Hematopoietic multipotent progenitor cell treated with erythropoietin and hydrocortisone succinate and interleukin-3 and kit ligand, for 17 days (in vitro differentiated cells): Measurements from ENCODE around the gene THSD7A.

ENCODE experiments used
- DNase-seq: peaks from one replicate; pipeline ENCODE4 v3.0.0-alpha.2; 2015; ENCODE audit warnings: low spot score

The THSD7A gene

DNA sequence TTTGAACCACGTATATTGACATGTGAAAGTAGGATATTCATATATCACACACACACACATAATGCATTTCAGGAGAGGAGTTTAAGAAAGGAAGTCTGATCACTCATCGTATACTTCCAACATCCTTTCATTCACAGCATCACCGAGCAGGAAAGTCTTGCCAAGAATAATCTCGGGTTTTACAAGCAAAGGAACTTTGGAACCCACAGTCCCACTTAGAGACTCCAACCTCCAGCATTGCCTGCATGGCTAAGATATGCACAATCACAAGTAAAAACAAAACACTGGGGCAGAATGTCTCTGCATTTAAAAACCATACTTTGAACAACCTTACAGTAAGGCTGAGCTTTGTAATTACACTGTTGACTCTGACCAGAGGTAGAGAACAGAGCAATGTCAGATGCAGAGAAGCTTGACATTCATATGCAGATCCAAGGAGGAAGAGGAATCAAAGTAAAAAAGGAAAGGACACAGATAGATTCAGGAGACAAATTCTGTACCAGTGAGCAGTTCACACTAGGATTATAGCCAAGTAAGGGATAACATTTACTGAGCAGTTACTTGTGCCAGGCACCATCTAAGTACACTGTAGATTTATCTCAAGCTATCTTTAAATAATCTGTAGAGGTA, 14.8 kb downstream of the THSD7A start:
- no peak for DNase-seq

DNA sequence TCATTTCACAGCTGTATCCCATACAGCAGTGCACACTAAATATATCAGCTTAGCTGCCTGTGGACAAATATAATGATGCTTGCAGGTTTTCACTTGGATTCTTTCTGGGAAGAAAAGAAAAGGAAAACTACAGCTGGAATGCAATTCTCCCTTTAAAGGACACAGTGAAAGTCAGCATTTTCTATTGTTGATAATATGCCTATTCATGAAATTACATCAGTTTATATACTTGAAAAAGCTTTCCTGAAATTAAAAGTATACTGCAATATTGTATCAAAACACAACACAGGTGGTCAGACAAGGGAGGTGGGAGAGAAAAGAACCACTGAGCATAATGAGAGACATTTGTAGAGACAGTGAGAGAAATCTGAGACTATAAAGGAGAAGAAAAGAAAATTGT, 20.3 kb downstream of the THSD7A start:
- DNase-seq, result no peak

DNA sequence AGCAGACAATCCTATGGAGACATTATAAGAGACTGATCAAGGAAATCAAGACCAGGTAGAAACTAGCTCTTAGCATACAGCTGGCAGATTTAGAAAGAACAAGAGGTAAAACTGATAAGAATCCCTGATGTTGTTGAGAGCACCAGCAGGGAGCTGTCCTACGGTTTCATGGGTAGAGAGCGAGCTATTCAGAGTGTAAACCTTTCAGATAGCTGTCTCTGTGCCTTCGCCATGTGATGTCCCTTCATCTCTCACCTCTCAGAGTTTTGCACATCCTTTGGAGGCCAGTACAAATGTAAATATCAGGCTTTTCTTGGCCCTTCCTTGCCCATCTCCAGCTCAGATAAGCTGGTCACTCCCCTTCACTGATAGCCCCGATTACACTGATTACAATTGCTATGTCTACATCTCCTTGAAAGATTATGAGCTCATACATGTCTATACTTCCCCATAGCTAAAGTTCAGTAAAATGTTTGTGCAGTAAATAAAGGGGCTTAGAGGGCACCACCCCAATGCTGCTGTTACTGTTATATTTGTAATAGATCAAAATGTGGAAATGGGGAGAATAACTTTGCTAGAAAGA, 21.9 kb downstream of the THSD7A start:
- DNase-seq, result no peak

DNA sequence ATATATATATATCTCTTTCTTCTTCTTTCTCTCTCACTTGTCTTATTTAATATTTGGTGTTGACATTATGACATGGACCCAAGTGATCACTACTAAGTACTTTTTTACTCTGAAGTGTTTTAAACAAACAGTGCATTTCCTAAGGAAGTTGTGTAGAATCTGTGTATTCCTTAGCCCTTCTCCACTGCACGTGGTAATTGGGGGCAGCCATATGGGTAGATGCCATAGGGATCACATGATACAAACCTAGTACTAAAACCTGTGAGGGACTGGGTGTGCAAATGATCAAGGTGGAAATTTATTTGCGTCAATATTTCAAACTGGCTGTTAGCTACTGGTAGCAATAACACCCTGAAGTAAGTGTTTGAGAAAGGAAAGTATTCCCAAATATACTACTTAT, 25.0 kb downstream of the THSD7A start:
- DNase-seq, result no peak

DNA sequence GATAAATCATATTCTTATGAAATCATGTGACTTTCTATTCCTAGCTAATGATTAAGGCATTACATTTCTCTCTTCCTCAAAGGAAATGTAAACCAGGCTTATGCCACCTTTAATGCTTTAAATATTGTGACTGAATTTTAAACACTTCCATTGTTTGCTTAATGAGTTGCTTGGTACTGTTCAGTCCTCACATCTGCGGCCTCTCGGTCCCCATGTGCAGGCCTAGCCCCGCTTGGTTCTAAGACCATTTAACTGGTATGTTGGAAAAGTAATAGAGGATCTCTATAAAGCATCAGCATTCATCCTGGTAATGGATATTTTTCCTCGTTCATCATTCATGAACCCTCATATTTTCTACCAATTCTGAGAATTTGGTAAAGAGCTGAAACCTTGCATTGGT, 27.4 kb downstream of the THSD7A start:
- DNase-seq, result no peak

DNA sequence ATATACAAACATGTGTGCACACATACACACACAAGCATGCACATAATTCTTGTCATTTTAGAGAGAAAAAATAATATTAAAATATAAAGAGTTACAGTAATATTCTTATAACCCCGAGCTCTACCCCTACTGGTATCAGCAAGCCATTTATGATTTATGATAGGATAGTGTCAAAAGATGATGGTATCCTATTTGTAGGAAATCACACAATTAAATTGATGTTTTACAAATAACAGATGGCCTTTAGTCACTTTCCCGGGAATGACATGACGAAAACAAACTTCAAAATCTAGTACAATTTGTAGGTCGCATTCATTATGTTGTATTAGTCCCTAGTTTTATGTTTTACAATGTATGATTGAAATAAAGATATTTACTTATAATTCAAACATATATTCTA, 36.8 kb downstream of the THSD7A start:
- no peak for DNase-seq

DNA sequence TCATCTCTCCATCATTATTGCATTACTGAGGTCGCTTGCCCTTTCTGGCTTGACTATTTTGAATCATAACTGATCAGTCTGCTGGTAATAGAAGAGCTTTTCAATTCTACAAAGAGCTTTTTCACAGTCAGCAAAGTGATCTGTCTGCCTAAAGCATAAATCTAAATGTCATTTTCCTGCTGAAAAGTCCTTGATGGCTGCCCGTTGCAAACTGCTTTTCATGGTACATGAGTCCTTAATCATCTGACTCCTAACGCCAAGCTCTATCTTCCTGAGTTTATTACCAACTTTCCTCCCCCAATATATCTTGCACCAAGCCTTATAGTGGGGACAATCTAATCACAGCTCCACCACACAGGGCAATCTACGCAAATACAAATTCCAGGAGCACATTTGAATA, 39.8 kb downstream of the THSD7A start:
- no peak for DNase-seq

DNA sequence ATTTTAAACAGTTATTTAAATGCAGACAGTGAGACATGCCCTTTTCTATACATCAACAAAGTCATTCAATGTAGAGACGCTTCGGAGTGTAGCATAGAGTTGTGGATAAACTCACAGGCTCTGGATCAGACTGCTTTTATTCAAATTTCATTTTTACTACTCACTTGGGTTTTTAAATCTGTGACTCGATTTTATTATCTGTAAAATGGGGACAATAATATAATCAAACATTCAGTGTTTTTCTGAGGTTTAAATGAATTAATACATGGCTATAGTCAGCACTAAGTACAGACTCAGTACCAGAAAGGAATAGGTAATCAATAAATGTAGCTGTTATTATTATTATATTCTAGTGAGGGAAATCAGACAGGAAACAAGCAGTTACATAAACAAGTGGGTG, 43.4 kb downstream of the THSD7A start:
- DNase-seq, result no peak

DNA sequence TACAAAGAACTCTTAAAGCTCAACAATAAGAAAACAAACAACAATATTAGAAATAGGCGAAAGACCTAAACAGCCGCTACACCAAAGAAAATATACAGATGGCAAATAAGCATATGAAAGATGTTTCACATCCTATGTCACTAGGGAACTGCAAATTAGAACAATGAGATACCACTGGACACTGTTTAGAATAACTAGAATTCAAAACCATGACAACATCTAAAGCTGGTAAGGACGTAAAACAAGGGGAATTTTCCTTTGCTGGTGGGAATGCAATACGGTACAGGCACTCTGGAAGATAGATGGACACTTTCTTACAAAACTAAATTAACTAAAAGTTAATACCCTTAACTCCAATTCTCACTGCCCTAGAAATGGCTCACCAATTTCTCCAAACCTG, 44.5 kb downstream of the THSD7A start:
- no peak for DNase-seq

DNA sequence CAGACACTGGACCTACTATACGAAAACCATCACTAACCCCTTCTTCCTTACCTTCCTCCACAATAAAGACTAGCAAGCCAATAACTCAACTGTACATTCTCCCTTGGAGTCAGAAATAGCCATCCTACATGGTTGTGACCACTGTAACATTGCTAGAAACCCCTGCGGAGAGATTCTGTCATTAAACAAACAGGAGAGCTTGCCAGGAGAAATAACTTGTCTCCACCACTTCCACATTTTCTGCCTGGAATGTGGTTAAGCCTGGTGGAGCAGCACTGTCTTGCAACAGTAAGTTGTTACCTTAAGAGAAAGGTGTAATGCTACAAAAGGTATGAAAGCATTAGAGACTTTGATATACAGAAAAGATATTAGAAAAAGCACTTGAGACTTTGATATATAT, 45.8 kb downstream of the THSD7A start:
- no peak for DNase-seq

DNA sequence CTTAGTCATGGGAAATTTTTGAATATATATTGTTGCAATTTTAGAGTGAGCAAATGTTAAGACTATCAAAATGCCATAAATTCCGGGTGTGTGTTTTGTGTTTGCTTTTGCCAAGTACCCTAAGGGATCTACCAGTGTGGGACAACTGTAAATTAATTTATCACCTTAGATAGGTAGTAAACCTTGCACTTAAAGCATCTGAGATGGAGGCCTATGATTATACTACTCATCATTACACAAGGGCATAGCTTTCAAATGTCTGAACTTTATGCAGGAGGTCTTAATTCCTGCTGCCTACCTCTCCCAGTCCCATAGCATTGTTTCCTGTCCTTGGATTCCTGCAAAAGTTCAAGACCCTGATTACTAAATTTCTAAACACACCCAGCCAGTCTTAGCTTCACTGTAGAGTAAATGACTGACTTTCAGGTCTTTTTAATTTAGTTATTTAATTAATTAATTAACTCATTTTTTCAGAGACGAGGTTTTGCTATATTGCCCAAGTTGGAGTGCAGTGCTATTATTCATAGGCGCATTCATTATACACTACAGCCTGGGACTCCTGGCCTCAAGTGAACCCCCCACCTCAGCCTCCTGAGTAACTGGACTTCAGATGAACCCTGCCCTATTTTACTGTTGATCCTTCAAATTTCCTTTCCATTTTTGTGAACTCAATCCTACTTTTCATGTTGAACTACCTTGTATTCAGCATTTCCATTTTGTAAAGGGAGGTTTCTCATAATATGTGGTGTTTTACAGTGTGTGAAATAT, 47.0 kb downstream of the THSD7A start:
- no peak for DNase-seq

DNA sequence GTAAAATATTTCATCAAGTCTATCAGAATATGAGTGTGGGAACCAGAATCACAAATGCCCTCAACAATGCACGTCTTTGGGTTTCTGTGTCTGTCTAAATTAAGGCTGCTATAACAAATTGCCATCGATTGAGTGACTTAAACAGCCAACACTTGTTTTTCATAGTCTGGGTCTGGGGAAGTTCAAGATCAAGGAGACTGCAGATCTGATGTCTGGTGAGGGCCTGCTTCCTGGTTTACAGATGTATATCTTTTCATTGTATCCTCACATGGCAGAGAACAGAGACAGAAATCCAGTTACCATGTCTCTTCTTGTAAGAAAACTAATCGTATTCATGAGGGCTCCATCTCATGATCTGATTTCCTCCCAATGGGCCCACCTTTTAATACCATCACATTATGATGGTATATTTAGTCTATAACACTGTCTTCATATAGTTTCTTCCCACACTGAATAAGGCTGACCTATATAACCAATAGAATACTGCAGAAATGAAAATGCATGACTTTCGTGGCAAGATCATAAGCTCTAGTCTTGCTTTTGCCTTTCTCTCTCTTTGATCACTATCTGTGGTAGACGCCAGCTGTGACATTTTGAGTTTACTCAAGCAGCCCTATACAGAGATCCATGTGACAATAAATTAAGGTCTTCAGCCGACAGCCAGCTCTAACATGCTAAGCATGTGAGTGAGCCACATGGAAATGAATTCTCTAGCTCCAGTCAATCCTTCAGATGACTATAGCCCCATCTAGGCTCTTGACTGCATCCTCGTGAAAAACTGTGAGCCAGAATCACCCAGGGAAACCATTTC, 51.9 kb downstream of the THSD7A start:
- no peak for DNase-seq

DNA sequence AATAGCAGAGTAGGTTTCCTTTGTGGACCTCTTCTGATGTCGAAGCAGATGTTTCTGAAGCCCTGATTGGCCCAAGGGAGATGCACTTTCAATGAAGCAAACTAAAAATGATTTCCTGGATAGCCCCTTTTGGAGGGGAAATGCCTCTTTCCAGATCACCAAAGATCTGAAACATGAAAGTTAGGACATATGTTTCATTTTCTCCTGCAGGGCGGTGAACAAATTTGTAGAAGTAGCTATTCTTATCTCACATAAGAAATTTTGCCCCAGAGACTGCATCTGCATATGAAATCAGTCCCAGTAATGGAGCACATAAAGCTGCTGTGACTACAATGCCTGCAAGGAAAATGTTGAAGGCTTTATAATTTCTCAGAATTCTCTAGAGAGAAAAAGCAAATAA, 56.0 kb downstream of the THSD7A start:
- no peak for DNase-seq

DNA sequence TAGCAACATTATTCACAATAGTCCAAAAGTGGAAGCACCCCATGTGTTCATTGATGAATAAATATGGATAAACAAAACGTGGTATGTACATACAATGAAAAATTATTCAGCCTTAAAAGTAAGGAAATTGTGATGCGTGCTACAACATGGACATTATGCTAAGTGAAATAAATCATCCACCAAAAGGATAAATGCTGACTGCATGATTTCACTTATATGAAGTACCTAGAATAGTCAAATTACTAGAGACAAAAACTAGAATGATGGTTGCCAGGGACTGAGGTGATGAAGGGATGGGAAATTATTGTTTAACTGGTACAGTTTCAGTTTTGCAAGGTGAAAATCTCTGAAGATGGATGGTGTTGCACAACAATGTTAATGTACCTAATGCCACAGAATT, 56.6 kb downstream of the THSD7A start:
- no peak for DNase-seq

DNA sequence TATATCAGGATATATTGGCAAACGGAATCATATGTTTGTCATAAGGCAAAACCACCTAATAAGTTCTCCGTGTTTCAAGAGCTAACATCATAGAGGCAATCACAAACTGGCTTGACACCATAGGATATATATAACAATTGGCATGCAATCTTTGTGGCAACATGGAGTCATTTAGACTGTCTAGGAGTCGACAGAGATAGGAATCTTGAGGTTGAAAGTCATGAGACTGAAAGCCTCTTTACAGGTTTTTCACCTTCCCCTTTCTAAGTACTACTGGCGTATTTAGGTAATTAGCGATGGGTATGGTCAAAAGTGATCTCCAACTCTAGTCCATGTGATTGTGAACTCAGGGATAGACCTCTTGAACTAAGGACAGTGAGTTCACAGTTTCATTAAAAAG, 63.7 kb downstream of the THSD7A start:
- DNase-seq, result no peak

DNA sequence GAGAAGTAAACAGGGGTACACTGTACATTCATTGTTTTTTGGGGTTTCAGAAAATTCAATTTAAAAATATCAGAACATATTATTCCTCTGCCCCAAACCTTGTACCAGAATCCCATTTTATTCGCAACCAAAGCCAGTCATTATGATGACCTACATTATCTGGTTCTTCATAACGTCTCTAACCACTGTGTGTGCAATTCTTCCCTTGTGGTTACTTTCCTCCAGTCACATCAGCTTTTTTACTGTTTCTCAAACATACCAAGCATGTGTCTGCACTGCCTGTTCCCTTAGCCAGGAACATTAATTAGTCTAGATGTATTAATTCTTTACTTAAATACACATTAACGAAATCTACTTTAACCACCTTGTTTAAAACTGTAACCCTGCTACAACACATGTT, 64.8 kb downstream of the THSD7A start:
- DNase-seq, result no peak

DNA sequence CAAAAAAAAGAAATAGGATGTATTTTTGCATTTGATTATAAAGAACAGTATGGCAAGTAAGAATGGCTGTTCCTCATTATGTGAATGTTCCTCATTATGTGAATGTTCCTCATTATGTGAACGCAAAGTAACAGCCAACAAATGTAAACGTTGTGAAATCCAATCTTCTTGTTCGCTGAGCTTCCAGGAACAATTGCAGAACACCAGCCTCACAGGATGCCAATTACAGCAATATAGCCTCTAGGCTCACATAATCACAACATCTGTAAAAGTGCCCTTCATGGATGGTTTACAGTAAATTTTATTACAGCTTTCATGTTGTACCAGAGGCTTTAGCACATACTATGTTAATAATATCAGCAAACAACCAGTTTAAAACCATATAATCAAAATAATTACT, 71.6 kb downstream of the THSD7A start:
- no peak for DNase-seq

DNA sequence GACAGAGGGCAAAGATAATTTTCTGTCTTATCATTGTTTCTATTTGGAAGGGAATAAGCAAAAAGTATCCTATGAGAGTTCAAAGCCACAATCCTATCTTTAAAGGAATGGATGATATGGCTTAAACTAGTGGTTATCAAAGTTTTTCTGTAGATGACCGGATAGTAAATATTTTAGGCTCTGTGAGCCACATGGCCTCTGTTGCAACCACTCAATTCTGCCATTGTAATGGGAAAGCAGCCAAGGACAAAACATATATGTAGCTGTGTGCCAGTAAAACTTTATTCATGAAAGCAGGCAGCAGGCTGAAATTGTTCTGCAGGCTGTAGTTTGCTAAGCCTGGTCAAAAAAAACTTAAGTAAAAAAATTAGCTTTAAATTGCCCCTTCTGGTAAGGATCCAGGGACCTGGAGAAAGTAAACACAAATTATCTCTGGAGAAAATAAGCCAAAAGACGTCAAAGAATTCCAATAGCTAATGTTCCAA, 73.3 kb downstream of the THSD7A start:
- no peak for DNase-seq

DNA sequence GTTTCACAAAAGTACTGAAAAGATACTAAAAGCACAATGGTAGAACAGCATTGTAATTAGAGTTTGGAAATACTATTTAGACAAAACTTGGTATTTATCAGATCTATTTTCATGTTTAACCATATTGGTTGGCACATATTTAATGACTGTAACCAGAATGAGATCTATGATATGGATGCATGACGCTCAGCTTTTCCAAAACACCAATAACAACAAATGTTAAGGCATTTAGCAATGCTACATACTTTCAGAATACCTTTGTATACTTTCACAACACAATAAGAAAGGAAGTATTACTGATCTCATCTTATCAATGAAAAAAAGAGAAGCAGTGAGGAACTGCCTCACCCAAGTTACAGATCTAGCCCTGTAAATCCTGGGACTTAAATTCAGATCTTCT, 74.8 kb downstream of the THSD7A start:
- DNase-seq, result no peak

DNA sequence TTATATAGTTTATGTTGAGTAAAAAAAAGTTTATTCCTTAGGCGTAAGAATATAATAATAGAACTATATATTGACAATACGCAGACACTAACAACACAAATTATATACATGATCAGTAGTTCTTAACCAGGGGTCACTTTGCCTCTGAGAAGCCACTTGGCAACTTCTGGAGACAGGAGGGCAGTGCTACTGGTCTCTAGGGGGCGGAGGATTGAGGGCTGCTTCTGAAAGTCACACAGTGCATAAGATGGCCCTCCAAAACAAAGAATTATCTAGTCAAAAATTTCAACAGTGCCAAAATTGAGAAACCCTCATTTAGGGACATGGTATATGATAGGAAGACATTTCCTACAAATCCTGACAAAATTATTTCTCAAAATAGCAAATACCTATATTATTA, 77.1 kb downstream of the THSD7A start:
- DNase-seq, result no peak

DNA sequence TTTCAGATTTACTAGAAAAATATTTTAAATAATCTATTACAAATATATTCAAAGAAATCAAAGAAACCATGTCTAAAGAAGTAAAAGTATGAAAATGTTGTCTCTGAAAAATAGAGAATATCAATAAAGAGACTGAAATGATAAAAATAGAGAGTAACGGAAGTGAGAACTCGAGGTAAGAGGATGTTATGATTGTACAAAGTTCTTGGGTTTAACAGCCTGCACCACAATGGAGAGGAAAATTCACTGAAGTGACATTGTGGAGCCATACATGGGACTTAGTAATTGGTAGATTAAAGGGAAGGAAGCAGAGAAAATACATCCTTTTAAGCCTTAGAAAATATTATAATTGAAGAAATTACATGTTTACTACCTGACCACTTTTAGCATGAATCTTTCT, 77.9 kb downstream of the THSD7A start:
- DNase-seq, result no peak

DNA sequence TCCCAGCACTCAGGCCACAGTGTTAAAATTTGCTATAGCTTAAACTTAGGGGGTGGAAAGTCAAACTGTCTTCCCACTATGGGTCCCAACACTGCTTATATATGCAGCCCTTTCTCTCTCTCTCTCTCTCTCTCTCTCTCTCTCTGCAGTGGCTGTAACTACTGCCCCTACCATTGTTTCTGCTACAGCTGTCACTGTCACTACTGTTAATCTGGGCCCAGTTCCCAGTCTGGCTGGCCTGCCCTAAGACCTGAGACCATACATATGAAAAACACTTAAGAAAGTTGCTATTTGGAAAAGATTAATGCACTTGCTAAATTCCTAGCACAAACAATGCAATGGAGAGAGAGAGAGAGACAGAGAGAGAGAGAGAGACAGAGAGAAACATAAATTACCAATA, 78.6 kb downstream of the THSD7A start:
- no peak for DNase-seq
